NCI-H69 (cell line): ENCODE results near the gene PRKG1.

Source experiments
- DNase-seq: peaks from one replicate; lab custom pipeline; 2025; lab: John Stamatoyannopoulos, UW

Gene PRKG1

GRCh38 chr10:51878695-51879094 lies 804.4 kb downstream of the PRKG1 start:
- peak; percentile 26 for DNase-seq

GRCh38 chr10:51879238-51879637 lies 805.0 kb downstream of the PRKG1 start:
- DNase-seq, result peak; percentile 51

GRCh38 chr10:51881213-51881612 lies 806.9 kb downstream of the PRKG1 start:
- DNase-seq, result no peak

GRCh38 chr10:51886438-51887068 lies 812.3 kb downstream of the PRKG1 start:
- DNase-seq, result no peak

- no peak for DNase-seq
Measured at GRCh38 chr10:51888263-51888662, 814.0 kb downstream of the PRKG1 start.

- DNase-seq, result peak; percentile 56
Measured at GRCh38 chr10:51892313-51892712, 818.0 kb downstream of the PRKG1 start.

- DNase-seq, result peak; percentile 97
Measured at GRCh38 chr10:51892965-51893658, 818.8 kb downstream of the PRKG1 start.

GRCh38 chr10:51894771-51895578 lies 820.7 kb downstream of the PRKG1 start:
- no peak for DNase-seq

- no peak for DNase-seq
Measured at GRCh38 chr10:51896849-51897248, 822.6 kb downstream of the PRKG1 start.

- no peak for DNase-seq
Measured at GRCh38 chr10:51897560-51897959, 823.3 kb downstream of the PRKG1 start.

GRCh38 chr10:51900180-51900579 lies 825.9 kb downstream of the PRKG1 start:
- no peak for DNase-seq

- peak; percentile 18 for DNase-seq
Measured at GRCh38 chr10:51903675-51904074, 829.4 kb downstream of the PRKG1 start.

GRCh38 chr10:51905032-51905431 lies 830.7 kb downstream of the PRKG1 start:
- DNase-seq, result peak; percentile 85

- DNase-seq, result no peak
Measured at GRCh38 chr10:51907361-51907760, 833.1 kb downstream of the PRKG1 start.

- peak; percentile 31 for DNase-seq
Measured at GRCh38 chr10:51910189-51910588, 835.9 kb downstream of the PRKG1 start.

GRCh38 chr10:51910596-51910995 lies 836.3 kb downstream of the PRKG1 start:
- DNase-seq, result no peak

GRCh38 chr10:51911723-51912122 lies 837.4 kb downstream of the PRKG1 start:
- DNase-seq, result peak; percentile 13

GRCh38 chr10:51915031-51915542 lies 840.8 kb downstream of the PRKG1 start:
- DNase-seq, result peak; percentile 25

GRCh38 chr10:51918440-51918839 lies 844.2 kb downstream of the PRKG1 start:
- DNase-seq, result no peak

- no peak for DNase-seq
Measured at GRCh38 chr10:51918884-51919325, 844.6 kb downstream of the PRKG1 start.

- no peak for DNase-seq
Measured at GRCh38 chr10:51920672-51921071, 846.4 kb downstream of the PRKG1 start.

- DNase-seq, result no peak
Measured at GRCh38 chr10:51924359-51924758, 850.1 kb downstream of the PRKG1 start.

GRCh38 chr10:51926337-51926736 lies 852.0 kb downstream of the PRKG1 start:
- no peak for DNase-seq
